Uterus (tissue), 2 donors: ENCODE data around the gene CKM.

Experiments
- POLR2A ChIP-seq, 2 donors: fragments of 450-650 bp; IDR thresholded peaks; one replicate each; pipeline ENCODE4 v1.6.1; 2016; ENCODE audit warnings: antibody characterized with exemption in 2 of 2, mild to moderate bottlenecking in 1 of 2, moderate library complexity in 1 of 2
- TF ChIP-seq, protein P1 (sequence below), 4 experiments: fragments of 200-600 bp in 2 of 4; fragments of 450-650 bp in 2 of 4; sonication (generic) in 2 of 4; IDR thresholded peaks; one replicate each; pipeline ENCODE4 v1.5.1; 2016 to 2019; ENCODE audit warnings: antibody characterized with exemption in 4 of 4, mild to moderate bottlenecking in 2 of 4, moderate library complexity in 1 of 4

DNA sequence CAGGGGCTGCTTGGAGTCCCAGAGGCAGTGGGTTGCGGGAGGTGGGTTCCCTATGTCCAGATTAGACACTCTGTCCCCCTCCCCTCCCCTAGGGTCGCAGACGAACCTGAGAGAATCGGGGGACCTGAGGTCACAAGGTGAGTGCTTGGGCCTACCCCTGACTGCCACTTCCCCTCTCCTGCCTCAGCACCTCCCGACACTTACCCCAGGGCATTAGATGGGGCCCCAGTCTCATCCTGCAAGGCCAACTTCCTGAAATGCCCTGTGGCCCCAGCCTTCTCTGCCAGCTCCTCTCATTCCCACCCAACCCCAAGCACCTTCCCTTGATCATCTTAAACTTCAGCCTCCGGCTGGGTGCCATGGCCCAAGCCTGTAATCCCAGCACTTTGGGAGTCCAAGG is 23.0 kb downstream of the CKM start:
- TF ChIP-seq, protein P1, sequence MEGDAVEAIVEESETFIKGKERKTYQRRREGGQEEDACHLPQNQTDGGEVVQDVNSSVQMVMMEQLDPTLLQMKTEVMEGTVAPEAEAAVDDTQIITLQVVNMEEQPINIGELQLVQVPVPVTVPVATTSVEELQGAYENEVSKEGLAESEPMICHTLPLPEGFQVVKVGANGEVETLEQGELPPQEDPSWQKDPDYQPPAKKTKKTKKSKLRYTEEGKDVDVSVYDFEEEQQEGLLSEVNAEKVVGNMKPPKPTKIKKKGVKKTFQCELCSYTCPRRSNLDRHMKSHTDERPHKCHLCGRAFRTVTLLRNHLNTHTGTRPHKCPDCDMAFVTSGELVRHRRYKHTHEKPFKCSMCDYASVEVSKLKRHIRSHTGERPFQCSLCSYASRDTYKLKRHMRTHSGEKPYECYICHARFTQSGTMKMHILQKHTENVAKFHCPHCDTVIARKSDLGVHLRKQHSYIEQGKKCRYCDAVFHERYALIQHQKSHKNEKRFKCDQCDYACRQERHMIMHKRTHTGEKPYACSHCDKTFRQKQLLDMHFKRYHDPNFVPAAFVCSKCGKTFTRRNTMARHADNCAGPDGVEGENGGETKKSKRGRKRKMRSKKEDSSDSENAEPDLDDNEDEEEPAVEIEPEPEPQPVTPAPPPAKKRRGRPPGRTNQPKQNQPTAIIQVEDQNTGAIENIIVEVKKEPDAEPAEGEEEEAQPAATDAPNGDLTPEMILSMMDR (IDR thresholded peaks at IDR 0.05) = no peak
- TF ChIP-seq POLR2A (IDR thresholded peaks at IDR 0.05) = no peak
